Skin of body (tissue), 2 donors: ENCODE data around the gene POC1B. TPM values are rescaled to one million over a fixed set of nuclear protein-coding genes. Genes with fewer than 3 reads are reported as not detected.

Experiments used
- DNase-seq: peaks from one replicate; lab custom pipeline; 2025; lab: John Stamatoyannopoulos, UW
- total RNA-seq: library from RNA; depleted of rRNA; stranded (reverse); fragments of >200 nt; gene quantifications from one replicate; pipeline ENCODE4 v1.2.3, GENCODE V29; 2014

The POC1B gene
- total RNA-seq, 1 donor from 2014 or later = 31.0 TPM

- DNase-seq = no peak
Observed at GRCh38 chr12:89539426-89540223, 13.8 kb upstream of the POC1B start.

DNA sequence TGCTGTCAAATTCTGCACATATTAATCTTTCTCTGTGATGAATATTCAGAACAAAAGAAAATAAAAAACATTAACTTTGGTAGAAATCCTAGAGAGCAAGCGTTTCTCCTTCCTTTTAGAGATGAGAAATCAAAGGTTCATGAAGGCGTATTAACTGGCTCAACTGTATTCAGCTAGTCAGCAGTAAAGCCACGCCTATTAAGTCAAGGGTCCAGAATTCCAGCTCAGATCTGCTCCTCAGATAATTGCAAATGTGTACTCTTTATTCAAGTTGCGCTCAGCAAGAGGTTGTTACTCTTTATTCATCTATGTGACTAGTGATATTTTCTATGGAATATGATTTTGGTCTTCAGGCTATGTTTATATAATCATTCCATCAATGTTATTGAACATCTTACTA lies 13.1 kb upstream of the POC1B start:
- DNase-seq = no peak

DNA sequence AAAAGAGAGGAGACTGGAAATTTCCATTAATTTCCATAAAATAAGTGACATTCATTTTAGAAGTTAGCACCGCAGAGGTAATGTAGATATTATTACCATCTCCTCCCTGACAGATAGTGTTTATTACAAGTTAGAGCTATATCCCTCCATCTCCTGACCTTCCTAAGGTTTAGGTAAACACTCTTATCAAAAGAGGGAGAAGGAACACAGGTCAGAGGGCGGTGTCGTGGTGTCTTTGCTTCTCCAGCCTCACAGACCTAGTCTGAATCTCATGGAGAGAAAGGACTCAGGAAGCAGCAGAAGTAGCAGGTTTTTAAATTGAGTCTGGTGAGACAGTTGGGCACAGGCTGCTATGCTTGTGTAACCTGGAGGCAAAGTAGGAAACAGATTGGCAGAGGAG lies 11.5 kb upstream of the POC1B start:
- no peak for DNase-seq

- no peak for DNase-seq
Observed at GRCh38 chr12:89529738-89530137, 3.9 kb upstream of the POC1B start.

- no peak for DNase-seq
Observed at GRCh38 chr12:89528434-89528833, 2.6 kb upstream of the POC1B start.

GRCh38 chr12:89525305-89525823 lies 483 bp downstream of the POC1B start:
- DNase-seq = no peak

DNA sequence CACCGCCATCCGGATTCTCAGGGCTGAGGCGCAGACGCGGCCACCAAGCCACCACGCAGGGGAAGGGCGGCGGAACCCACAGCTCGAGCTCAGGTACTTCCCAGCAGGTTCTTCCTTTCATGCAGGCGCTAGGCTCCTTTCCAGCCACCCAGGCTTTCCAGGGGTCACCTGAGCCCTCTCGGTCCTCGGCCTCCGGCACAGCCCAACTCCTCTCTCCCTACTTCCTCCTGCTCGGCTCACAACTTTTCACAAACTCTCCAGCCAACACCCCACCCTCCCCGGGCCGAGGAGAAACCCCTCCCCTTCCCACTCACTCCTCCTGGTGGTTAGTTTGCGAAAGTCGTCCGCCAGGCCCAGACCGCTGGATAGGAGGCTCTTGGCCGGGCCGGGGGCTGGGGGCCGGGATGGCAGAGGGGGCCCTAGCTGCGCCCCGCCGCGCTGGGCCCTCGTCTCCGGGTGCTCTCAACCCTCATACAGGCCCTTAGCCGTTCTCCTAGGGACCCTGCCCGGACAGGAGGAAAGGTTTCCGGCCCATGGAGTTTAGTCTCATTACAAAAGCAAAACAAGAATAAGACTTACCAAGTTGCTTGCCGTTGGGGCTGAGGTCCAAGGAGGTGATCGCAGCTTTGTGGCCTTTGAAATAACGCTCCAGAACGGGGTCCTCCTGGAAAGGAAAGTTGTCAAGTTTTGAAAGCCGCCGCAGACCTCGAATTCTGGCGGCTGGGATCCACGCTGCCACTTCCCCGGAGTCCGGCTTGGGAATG lies 1.1 kb downstream of the POC1B start, which contains the start of gene GALNT4:
GALNT4 (minus strand) TSS at position 256 of the 764 bp plus-strand sequence; CDS start at position 9, 247 bp downstream.
- DNase-seq = peak; percentile 78

- no peak for DNase-seq
Observed at GRCh38 chr12:89523843-89524540, 1.9 kb downstream of the POC1B start.

DNA sequence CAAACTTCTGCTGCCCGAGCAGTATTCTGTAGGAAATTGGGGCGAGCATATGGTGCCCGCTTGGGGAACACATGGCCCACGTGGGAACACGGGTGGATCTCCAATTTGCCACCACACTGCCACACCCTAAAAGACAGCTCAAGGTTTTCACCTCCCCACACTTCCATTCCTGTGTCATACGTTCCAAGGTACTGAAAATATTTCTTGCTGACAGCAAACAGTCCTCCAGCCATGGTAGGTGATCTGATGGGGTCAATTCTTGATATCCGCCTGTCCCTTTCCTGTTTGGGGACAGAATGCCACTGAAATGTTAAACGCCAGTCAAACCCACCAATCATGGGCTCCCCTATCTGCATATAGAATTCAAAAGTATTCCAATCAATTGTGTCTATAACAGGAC lies 2.5 kb downstream of the POC1B start:
- DNase-seq = no peak

- DNase-seq = no peak
Observed at GRCh38 chr12:89521364-89522223, 4.3 kb downstream of the POC1B start.

- DNase-seq = no peak
Observed at GRCh38 chr12:89517720-89518119, 8.1 kb downstream of the POC1B start.

DNA sequence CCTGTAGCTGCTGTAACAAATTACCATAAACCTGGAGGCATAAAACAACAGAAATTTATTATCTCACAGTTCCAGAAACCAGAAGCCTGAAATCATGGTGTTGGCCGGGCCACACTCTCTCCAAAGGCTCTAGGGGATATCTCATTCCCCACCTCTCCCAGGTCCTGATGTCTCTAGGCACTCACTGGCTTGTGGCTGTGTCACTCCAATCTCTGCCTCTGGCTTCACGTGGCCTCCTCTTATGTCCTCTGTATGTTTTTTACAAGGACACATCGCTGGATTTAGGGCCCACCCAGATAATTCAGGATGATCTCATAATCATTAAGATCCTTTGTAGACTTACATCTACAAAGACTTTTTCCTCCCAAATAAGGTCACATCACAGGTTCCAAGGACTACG lies 9.2 kb downstream of the POC1B start:
- no peak for DNase-seq

GRCh38 chr12:89514751-89515150 lies 11.1 kb downstream of the POC1B start:
- DNase-seq = no peak

DNA sequence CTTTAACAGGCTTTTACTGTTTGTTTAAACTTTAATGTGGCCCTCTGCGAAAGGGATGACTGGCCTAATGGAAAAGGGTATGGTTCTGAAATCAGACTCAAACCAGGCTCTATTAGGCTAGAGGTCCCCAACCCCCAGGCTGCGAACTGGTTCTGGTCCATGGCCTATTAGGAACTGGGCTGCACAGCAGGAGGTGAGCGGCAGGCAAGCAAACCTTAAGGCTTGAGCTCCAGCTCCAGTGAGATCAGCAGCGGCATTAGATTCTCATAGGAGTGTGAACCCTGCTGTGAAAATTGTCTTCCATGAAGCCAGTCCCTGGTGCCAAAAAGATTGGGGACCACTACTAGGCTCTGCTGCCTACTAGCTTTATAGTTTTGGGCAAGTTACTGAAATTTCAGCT lies 12.3 kb downstream of the POC1B start:
- DNase-seq = no peak

GRCh38 chr12:89507015-89507824 lies 18.6 kb downstream of the POC1B start:
- DNase-seq = no peak

- no peak for DNase-seq
Observed at GRCh38 chr12:89506050-89506449, 19.8 kb downstream of the POC1B start.

DNA sequence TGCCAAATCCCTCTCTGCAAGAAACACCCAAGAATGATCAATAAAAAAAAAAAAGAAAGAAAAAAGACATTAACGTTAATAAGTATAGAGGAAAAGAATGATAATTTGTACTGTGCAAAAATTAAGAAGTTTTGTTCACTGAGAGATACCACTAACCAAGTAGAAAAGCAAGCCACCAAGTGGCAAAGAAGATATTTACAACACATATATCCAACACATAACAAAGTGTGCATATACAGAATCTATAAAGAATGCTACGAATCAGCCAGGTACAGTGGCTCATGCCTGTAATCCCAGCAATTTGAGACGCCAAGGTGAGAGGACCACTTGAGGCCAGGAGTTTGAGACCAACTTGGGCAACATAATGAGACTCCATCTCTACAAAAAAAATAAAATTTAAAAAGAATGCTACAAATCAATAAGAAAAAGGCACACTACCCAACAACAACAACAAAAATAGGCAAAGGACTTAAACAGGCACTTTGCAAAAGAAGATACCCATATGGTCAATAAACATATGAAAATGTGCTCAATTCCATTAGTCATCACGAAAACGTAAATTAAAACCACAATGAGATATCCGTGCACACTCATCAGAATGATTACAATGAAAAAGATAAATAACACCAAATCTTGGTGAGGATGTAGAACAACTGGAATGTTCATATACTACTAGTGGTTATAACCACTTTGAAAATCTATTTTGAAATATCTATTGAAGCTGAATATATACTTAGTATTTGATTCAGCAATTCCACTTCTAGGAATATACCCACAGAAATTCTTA lies 21.1 kb downstream of the POC1B start:
- no peak for DNase-seq

- DNase-seq = no peak
Observed at GRCh38 chr12:89501793-89502192, 24.1 kb downstream of the POC1B start.

DNA sequence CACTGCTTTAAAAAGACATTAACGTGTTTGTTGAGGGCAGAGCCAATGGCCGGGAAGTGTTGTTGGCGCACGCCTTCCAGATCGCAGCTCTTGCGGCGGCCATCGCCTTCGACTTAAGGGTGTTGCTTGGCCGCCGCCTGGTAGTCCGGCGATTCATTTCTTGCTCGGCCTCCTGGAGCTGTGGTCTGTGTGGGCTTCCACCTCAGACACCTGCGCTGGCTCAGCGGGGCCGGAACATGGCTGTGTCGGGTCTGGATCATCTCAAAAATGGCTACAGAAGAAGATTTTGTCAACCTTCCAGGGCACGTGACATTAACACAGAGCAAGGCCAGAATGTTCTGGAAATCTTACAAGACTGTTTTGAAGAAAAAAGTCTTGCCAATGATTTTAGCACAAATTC lies 26.0 kb downstream of the POC1B start:
- DNase-seq = no peak
